Putamen (tissue), 1 donor: ENCODE measurements around the gene SLC25A21.
A peak's percentile ranks its signal among the peaks of the same experiment; 100 is the strongest.

Experiments
- DNase-seq: peaks from one replicate; pipeline ENCODE4 v3.0.0-alpha.2; 2016; ENCODE audit warnings: low spot score

SLC25A21 gene

DNA sequence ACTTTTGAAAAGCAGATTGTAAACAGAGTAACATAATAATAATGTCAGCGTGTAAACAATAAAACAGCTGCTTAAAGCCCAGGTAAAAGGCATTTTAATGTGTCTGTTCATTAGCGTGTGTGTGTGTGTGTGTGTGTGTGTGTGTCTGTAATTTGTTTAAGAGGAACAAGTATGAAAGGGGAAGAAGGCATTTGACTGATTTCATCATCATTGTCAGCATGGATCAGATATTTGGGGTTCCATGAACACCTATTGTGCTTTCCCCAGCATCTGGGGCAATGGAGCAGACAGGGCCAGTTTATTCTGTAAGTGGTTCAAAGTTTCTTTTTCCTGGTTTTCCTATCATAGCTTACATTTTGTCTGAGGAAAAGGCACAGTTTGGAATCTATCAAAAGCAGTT, 28.9 kb downstream of the SLC25A21 start:
- DNase-seq, result no peak

DNA sequence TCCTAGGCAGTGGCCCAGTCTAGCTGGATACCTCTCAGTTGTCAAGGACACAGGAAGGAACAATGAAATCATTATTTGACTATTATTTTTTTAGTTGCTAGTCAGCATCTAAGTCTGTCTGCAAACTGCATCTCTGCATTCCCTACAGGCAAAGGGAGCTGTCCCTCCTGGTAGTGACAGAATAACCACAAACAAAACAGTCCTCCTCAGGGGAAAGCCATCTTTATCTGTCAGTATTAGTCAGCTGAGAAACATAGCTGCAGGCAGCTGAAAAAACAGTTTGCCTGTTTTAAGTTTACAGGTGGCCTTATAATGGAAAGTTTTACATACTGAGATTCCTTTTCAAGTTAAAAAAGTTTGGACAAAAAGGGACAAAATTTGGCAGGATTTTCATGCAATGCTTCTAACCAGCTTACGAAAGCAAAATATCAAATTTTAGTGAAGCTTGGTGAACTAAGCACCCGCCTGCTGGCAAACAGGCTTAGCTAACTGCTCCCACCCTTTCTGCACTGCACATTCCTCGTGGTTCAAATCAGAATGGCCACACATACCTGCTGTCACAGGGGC, 29.5 kb downstream of the SLC25A21 start:
- DNase-seq, result no peak

DNA sequence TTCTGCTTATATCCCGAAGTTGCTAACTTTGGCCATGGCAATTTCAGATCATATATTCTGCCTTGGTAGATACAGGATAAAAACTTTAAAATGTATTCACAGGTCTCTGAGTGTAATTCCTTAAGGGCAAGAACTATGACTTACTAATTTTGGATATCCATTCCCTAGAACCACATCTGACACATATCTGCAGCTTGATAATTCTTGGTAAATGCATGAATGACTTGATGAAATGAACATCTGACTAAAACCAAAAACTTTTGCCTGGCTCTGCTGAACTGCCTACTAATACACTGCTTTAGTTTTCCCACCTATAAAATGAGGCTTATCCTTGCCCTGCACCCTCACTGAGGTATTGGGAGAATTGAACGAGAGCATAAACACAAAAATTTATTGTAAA, 32.2 kb downstream of the SLC25A21 start:
- DNase-seq, result no peak

DNA sequence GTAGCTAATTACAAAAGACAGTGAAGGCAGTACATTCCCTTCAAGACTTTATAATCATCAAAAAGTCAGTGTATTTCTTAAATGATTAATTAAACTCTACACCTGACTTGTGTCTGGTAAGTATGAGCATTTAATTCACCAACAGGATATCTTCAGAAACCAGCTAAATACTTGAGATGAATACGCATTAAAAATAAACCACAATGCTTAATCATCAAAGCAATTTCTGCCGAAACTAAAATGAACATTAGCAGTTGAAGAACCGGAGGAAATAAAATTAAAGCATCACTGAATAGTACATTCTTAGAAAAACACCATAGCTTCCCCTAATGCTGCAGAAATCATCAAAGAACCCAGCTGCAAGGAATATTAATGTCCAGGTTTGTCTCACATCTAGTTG, 32.7 kb downstream of the SLC25A21 start:
- DNase-seq, result no peak

DNA sequence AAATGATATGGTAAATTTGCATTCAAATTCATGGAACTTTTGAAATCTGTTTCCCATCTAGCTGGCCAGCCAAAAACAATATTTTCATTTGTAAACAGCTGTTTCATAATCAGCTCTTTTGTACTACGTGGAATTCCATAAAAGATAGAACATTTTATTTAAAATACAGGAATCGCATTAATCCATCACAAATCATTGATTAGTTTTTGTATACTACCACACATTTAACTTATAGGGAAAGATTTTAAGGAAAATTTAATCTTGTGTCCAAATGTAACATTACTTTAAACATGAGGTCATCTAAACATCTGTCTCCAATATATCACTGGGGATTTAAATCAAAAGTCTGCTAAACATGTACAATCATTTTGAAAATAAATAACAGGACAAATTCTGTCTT, 33.5 kb downstream of the SLC25A21 start:
- no peak for DNase-seq

DNA sequence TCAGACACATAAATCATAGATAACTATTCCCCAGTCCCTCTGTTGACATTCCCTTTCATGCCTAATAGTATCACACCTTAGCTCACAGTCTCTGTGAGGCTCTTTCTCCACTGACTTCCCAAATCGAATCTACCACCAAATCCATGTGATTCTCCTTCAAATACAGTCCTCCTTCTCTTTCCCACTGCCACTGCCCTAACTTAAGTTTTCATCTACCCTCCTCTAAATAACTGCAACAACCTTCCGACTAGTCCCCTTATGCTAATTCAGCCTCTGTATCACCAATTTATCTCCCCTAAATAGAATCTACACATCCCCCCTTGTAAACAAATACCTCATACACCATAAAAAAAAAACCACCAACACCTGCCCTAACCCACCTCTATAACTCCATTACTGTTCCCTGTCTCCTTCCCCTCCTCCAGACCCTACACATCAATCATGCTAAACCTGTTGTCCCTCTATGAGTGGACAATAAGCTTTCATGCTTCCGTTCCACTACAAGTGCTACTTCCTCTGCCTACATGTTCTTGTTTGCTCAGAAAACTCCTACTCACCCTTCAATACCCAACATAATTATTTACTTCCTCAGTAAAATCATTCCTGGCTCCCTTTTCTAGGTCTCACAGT, 39.0 kb downstream of the SLC25A21 start:
- DNase-seq, result no peak

DNA sequence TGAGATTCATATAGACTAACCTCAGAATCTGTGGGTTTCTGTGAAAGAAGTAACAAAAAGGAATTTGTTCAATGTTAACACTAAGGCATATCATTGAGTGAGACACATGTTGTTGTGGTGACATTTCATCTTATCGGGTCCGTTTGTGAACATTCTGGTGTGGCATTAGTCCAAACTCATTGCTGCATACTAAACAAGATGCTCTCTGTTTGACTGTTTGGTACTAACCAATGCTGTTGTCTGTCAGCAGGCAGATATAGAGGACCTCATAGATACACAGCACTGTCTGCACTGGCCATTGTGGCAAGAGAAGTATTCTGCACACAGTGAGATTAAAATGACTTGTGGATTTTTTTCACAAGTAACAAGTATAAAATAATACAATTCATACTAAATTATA, 41.2 kb downstream of the SLC25A21 start:
- DNase-seq, result peak; percentile 64

DNA sequence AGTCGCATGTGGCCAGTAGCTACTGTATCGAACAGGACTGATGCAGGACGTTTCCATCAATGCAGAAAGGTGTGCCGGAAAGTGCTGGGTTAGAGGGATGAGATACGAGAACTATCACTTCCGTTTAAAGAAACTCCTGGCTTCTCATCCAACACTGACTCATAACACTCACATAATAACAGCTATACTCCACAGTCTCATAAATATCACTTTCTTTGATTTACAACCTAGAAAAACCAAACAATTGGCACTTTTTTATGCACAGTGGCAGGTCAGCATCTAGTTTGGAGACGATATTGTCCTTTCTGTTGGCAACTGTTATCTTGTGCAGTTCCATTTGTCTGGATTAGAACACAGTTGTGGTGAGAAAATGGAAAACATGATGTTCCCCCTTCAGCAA, 43.4 kb downstream of the SLC25A21 start:
- DNase-seq, result no peak

DNA sequence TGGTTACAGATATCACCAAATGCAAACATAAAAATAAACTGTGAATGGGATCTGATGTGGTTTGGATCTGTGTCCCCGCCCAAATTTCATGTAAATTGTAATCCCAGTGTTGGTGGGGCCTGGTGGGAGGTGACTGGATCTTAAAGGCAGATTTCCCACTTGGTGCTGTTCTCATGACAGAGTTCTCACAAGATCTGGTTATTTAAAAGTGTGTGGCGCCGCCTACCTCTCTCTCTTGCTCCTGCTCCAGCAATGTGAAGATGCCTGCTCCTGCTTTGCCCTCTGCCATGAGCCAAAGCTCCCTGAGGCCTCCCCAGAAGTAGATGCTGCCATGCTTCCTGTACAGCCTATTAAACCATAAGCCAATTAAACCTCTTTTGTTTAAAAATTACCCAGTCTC, 47.8 kb downstream of the SLC25A21 start:
- no peak for DNase-seq

DNA sequence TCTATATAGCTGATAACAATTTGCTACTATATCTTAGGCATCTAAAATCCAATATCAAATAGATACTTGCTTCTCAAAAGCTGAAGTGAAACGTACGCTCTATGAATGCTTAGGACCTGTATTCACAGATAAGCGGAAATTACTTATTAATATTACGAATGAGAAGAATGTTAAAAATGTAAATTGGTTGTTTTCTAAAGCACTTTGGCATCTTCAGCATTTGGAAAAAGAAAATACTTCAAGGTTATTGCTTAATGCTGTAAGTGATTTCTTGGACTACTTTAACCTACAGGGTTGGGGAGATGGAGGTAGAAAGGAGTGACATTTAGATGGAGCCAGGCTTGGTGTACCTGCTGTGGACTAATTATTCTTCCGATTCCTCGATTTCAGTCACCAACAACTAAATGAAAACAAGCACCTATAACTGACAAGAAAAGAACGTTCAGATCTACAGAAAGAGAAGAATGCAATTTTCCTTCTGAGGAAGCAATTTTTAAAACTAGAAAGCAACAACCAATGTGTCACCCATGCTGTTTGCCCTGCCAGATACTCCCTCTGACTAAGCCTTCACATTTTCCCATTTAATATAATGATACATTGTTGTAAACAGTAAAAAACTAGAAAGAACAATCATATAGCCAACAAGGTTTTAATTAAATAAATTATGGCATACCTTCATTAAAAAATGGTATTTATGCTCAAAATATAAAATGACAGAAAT, 49.3 kb downstream of the SLC25A21 start:
- DNase-seq, result no peak

DNA sequence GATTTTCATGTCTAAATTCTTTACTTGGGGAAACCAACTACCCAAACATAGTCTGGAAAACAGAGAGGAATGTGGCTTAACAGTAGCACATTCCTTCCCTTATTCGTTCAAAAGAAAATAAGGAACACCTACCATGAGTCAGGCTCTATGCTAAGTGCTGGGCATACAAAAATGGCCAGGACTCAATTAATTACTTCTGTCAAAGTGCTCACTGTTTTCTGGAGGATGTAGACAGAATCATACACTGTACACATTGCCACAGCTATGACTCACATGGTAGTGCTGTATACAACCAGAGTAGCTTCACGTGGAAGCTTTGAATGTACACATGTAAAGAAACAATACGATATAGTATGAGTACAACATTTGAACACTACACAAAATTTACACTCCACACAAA, 50.1 kb downstream of the SLC25A21 start:
- no peak for DNase-seq

DNA sequence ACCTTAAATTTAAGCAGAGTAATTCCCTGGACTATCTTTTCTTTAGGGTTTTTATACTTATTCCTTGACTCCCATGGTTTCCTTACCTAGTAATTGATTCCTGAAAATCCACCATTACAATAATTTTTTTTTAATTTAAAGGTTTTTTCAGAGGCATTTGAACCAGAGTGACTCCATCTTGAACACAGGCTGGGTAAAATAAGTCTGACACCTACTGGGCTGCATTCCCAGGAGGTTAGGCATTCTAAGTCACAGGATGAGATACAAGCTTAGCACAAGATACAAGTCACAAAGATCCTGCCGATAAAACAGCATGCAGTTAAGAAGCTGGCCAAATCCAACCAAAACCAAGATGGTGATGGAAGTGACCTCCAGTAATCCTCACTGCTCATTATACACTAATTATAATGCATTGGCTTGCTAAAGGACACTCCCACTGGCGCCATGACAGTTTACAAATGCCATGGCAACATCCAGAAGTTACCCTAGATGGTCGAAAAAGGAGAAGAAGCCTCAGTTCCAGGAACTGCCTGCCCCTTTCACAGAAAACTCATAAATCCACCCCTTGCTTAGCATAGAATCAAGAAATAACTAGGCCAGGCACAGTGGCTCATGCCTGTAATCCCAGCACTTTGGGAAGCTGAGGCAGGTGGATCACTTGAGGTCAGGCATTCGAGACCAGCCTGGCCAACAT, 53.6 kb downstream of the SLC25A21 start:
- DNase-seq, result no peak

DNA sequence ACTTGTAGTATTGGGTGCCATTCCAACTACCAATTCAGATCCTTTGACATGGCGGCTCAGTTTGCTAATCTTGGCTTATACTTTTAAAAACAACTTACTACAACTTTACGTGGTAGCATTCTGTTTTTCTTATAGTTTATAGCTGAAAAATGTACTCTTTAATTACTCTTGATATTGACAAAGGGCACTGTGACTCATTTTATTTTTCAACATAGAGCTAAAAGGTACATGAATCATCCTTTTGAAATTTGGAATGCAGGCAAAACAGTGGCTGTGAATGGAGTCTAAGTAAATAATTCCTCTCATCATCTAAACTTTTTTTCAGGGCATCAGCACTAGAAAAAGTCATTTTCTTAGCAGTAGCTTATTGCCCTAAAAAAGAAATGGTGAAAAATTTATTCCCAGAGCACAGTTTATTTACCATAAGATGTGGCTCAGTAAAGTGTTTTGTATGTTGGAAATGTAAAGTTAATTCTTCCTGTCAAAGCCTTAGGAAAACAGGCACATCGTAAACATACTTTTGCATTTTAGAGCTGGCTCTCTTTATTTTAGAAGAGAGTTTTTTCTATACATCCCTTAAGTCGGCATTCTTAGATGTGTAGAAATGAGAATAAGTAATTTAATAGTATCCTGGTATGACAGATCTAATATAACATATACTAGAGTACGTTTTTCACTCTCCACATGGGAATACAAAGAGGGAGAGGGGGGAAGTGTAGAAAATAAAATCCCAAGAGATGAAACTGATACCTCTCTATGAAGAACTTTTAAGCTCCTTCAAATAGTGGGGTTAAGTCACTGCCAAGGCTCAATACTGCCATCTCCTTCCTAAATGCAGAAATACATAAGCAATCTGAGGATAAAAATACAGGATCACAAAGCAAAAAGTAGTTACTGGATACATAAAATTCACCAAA, 55.2 kb downstream of the SLC25A21 start:
- no peak for DNase-seq

DNA sequence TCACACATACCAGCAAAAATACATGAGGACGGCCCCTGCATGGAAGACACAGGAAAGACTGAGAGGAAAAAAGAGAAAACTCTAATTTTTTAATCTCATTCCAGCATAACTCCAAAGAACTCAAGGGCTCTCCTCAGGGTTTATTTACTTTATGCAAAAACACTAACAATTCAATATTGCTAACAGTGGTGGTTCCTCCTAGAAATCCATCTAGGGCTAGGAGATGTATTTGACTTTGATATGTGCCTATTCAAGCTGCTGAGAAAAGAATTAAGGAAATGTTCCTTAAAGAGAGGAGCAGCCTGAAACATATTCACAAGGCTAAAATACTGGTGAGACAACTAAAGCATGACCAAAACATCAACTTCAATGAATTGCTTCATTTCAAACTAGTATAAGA, 57.0 kb downstream of the SLC25A21 start:
- DNase-seq, result no peak

DNA sequence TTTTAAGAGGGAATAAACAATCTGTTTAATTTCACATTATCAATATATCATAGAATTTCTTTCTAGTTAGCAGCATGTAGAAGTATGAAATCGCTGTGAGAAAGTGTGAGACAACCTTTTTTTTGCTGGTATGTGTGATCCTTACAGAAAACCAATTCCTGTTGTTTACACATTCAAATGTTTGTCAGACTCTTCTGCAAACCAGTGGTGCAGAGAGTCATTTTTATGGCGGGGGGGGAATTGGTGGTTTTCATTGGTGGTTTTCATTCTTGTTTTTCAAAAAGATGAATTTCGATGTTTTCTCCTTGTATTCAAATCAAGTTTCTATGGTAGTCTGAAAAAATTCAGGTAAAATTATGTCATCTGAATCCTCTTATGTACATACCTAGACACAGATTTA, 57.8 kb downstream of the SLC25A21 start:
- DNase-seq, result no peak

DNA sequence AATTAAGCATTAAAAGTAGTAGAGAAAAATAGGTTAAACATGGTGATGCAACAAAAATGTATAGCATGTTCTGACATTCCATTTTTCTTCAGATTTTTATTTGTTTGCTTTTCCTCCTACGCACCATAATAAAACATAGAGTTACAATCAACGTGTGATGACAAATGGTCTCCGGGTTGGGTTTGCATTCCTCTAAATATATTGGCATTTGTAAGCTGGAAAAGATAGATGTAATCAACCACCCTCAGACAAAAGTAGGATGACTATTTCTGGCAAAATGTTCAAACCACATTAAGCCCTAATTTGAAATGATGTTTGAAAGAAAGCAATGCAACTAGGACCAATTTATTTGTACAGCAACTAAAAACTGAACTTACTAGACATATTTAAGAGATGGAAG, 58.4 kb downstream of the SLC25A21 start:
- DNase-seq, result no peak

DNA sequence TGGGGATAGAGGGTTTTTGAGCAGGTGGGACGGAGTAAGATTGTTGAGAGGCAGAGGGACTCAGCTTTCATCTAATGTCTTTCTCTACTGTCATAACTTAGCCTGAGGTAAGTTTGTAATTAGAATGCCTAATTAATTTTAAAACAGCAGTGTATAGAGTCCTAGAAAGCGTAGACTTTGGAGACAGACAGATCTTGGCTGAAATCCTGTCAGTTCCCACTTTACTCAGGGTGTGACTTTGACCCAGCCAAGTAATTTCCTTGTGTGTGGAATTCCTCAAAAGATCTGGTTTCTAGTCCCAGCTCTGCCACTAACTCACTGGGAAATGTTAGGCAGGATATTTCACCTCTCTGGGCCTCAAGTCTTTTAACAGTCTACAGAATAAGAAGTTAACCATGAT, 74.3 kb downstream of the SLC25A21 start:
- no peak for DNase-seq

DNA sequence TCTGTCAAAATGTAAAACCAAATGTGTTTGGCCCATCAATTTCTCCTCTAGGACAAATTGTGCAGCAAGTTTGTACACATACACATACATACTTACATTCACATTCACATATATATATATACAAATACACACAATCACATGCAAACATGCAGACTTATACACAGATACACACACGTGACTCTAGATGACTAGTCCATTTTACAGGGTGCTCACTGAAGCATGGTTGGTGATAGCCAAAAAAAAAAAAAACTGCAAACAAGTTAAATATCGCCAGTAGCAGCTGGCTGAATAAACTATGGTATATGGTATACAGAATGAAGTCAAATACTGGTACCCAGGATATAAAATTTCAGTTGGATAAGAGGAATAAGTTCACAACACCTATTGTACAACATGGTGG, 77.9 kb downstream of the SLC25A21 start:
- no peak for DNase-seq

DNA sequence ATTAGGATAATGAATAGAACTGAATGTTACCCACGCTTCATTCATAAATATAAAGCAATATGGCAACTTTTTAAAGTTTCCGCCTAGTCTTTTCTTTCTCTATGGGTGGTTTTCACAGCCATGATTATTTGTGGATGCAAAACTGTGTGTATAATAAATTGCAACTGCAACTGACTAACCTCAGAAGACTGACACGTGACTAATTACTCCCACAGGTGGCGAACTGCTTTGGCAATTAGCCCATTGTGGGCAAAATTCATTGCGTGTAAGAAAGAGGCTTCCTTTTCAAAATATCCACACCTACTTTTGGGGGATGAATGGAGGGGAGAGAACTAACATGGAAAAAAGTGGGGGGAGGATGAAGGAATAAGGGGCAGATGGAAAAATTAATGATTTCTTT, 79.0 kb downstream of the SLC25A21 start:
- no peak for DNase-seq

DNA sequence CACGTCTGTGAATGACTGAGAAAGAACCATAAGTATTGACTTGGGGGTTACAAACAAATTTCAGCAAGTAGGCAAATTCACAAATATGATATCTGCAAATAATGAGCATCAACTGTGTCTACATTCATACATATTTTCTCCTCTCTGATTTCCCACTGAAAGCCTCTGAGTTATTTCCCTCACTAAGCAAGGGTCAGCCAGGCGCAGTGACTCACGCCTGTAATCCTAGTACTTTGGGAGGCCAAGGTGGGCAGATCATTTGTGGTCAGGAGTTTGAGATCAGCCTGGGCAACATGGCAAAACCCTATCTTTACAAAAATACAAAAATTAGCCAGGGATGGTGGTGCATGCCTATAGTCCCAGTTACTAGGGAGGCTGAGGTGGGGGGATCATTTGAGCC, 80.8 kb downstream of the SLC25A21 start:
- DNase-seq, result no peak

DNA sequence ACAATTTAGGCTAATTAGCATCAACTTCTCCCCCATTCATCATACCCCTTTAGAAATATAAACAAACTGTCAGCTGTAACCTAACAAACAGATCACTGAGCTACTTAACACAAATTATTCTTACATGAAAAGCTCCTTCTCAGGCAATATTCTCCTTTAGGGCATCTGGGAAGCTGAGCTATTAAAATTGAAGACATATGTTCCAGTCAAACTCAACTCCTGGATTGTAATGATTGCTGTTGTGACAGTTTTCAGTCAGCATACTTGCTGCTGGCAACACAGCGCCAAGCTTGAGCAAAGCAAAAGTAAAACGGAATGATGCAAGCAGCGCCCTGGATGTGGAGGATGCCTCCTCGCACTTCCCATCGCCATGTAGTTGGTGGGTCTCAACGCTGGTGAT, 82.4 kb downstream of the SLC25A21 start:
- no peak for DNase-seq

DNA sequence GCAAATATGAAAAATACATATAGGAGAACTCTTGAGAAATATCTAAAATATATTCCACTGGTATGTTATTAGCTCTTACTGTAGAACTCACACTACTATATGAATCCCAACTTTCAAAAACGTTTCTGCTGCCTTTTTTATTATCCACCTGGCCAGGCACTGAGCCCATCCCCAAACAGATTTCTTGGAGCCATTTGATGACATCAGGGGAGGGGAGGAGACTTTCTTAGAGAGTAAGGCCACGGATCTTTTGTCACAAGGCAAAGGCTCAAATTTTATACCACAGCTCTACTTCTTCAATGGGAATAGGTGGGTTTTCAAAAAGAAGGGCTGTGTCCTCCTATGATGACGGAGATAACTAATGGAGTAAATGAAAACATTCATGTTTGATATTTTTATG, 83.0 kb downstream of the SLC25A21 start:
- DNase-seq, result no peak
